GM23248 (cell line): Measurements from ENCODE around the gene FAM222B. TPM values are rescaled to one million over a fixed set of nuclear protein-coding genes. Genes with fewer than 3 reads are reported as not detected.

Source experiments
- DNase-seq: peaks from one replicate; pipeline ENCODE4 v3.0.0-alpha.2; 2015
- H2AFZ ChIP-seq: fragments of 200-600 bp; sonication (generic); 2 replicates; pipeline ENCODE4 v1.6.1; 2016; ENCODE audit warnings: antibody characterized with exemption
- H3F3A ChIP-seq: fragments of 200-600 bp; sonication (generic); 2 replicates; pipeline ENCODE4 v1.6.1; 2016; ENCODE audit warnings: mild to moderate bottlenecking, antibody characterized with exemption, mixed run types; ENCODE audit not compliant: insufficient read depth
- H3K27ac ChIP-seq: fragments of 200-600 bp; sonication (generic); 2 replicates; pipeline ENCODE4 v1.5.1; 2016; ENCODE audit warnings: mild to moderate bottlenecking
- H3K27me3 ChIP-seq: fragments of 200-600 bp; sonication (generic); replicated peaks from 2 replicates; pipeline ENCODE4 v1.6.1; 2016; ENCODE audit warnings: mild to moderate bottlenecking; ENCODE audit not compliant: insufficient read depth
- H3K36me3 ChIP-seq: fragments of 200-600 bp; sonication (generic); 2 replicates; pipeline ENCODE4 v1.6.1; 2016; ENCODE audit warnings: low read depth, mild to moderate bottlenecking
- H3K4me1 ChIP-seq: fragments of 200-600 bp; sonication (generic); 2 replicates; pipeline ENCODE4 v1.6.1; 2016; ENCODE audit warnings: mild to moderate bottlenecking; ENCODE audit not compliant: insufficient read depth
- H3K4me2 ChIP-seq: fragments of 200-600 bp; sonication (generic); one replicate; pipeline ENCODE4 v1.6.1; 2016; ENCODE audit warnings: mild to moderate bottlenecking; ENCODE audit not compliant: unreplicated experiment
- H3K4me3 ChIP-seq: fragments of 200-600 bp; sonication (generic); 2 replicates; pipeline ENCODE4 v1.5.1; 2016; ENCODE audit warnings: mild to moderate bottlenecking
- H3K79me2 ChIP-seq: fragments of 200-600 bp; sonication (generic); 2 replicates; pipeline ENCODE4 v1.6.1; 2016; ENCODE audit warnings: mild to moderate bottlenecking; ENCODE audit not compliant: insufficient read depth
- H3K9ac ChIP-seq: fragments of 200-600 bp; sonication (generic); 2 replicates; pipeline ENCODE4 v1.6.1; 2016; ENCODE audit warnings: mild to moderate bottlenecking
- H3K9me2 ChIP-seq: fragments of 200-600 bp; sonication (generic); 2 replicates; pipeline ENCODE4 v1.6.1; 2016; ENCODE audit warnings: mixed run types, mild to moderate bottlenecking, moderate library complexity; ENCODE audit not compliant: insufficient read depth
- H3K9me3 ChIP-seq: fragments of 200-600 bp; sonication (generic); one replicate; pipeline ENCODE4 v1.6.1; 2017; ENCODE audit warnings: low read depth
- H4K20me1 ChIP-seq: fragments of 200-600 bp; sonication (generic); 2 replicates; pipeline ENCODE4 v1.6.0; 2016; ENCODE audit not compliant: insufficient read depth
- EZH2 ChIP-seq: fragments of 200-600 bp; sonication (generic); IDR thresholded peaks from 2 replicates; pipeline ENCODE4 v1.6.1; 2018; ENCODE audit warnings: antibody characterized with exemption, mild to moderate bottlenecking; ENCODE audit not compliant: insufficient read depth, poor library complexity, severe bottlenecking
- EZH2phosphoT487 ChIP-seq: fragments of 200-600 bp; sonication (generic); IDR thresholded peaks from 2 replicates; pipeline ENCODE4 v1.6.1; 2018; ENCODE audit warnings: antibody characterized with exemption, moderate library complexity, mild to moderate bottlenecking, low read depth; ENCODE audit not compliant: insufficient read depth
- WGBS, 2 experiments: methylation state at CpG; one replicate each; pipeline ENCODE4 v1.1.6; 2015 to 2017; ENCODE audit warnings: low lambda C conversion rate in 2 of 2, low coverage in 1 of 2; ENCODE audit errors: missing lambda C conversion rate in 2 of 2; 5-methylcytosine and 5-hydroxymethylcytosine counted together
- in situ Hi-C: fragments of 300-500 bp; cut with MboI; formaldehyde crosslinking; loops from 2 replicates; pipeline ENCODE4 v1.15.0; 2020
- polyA plus RNA-seq: library from polyadenylated mRNA; unstranded; fragments of >200 nt; fragmentation: Nextera tagmentation; extraction: Ambion mirVana; gene quantifications from 2 replicates; pipeline ENCODE4 v1.2.1, GENCODE V29; 2016
- total RNA-seq: library from RNA; depleted of rRNA; stranded (reverse); fragments of >200 nt; shearing (Covaris generic); gene quantifications from 2 replicates; pipeline ENCODE4 v1.2.3, GENCODE V29; 2014

Gene FAM222B
- total and polyA plus RNA-seq, 2 experiments from 2014 or later = 7.6 to 11.1 TPM

DNA sequence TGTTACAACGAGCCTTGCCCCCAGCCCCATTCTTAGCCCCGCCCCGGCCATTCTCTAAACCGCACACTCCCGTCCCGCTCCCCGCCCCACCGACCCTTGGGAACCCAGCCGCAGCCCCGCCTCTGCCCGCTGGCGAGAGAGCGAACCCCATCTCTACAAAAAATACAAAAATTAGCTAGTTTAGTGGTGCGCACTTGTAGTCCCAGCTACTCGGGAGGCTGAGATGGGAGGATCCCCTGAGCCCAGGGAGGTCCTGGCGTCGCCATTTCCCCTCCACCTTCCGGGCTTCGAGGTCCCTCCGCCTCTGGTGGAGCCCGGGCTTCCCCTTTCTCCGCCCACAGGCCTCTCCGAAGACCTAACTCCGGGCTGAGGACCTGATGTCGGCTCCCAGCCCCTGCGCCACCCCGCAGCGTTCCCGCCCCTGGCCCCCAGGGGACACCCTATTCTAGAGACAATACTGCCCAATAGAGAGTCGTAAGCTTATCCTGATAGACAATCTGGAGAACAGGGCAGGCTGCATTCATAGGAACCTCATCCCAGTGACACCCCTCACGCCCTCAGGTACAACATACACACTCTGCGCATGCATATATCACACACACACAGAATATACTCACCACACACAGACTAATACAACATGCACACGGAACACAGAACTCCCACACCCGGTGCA, 130.4 kb downstream of the FAM222B start:
- H3K27ac ChIP-seq = peak overlapping the region; percentile 78
- peak overlapping the region; percentile 80 for H3K9ac ChIP-seq
- 0 out of 2 replicates have a peak, but pooled peaks cover 12% of the 10 kb centered on the region for H3K36me3 ChIP-seq

GRCh38 chr17:28711723-28712031, 130.9 kb downstream of the FAM222B start, which contains the start of gene PROCA1:
Gene PROCA1, minus strand, starts transcription at chr17:28711888. Its CDS starts 228 bp downstream, at chr17:28711660.
- peak within 1 kb of the TSS; percentile 80 for H3K9ac ChIP-seq
- in situ Hi-C loops = no loop called here
- no peak for DNase-seq
- TF ChIP-seq EZH2 (no peak), EZH2phosphoT487 (no peak)
- H3K9me2 ChIP-seq = no peaks in the 10 kb centered on the region
- H3K27me3 ChIP-seq = no peaks in the 10 kb centered on the region
- peak within 1 kb of the TSS; percentile 78 for H3K27ac ChIP-seq
- WGBS, 2 experiments = 1 to 4% methylated on average over 18 to 20 of the region's 20 CpGs
- peak within 1 kb of the TSS; percentile 70 for H3K4me2 ChIP-seq
- peaks cover 7% of the 10 kb centered on the region; the same call in 1 of the 2 replicates for H3K4me1 ChIP-seq
- no peaks in the 10 kb centered on the region for H3K9me3 ChIP-seq
- no peaks in the 10 kb centered on the region for H4K20me1 ChIP-seq
- peaks cover 21% of the 10 kb centered on the region for H3F3A ChIP-seq
- peaks cover 19% of the 10 kb centered on the region for H3K79me2 ChIP-seq
- peak within 1 kb of the TSS; percentile 69 for H3K4me3 ChIP-seq
- H3K36me3 ChIP-seq = 0 out of 2 replicates have a peak, but pooled peaks cover 12% of the 10 kb centered on the region
- peak within 1 kb of the TSS; percentile 74 for H2AFZ ChIP-seq

More for the DNA sequence above, 130.4 kb downstream of the FAM222B start:
- Histone ChIP-seq H3K4me2 (peak overlapping the region; percentile 29), H3K4me3 (peak overlapping the region; percentile 69), H3K79me2 (peaks cover 24% of the 10 kb centered on the region), H3F3A (peaks cover 21% of the 10 kb centered on the region), H3K9me3 (no peaks in the 10 kb centered on the region), H2AFZ (peak overlapping the region; percentile 74), H3K4me1 (peaks cover 7% of the 10 kb centered on the region; the same call in 1 of the 2 replicates), H3K27me3 (no peaks in the 10 kb centered on the region), H4K20me1 (no peaks in the 10 kb centered on the region), H3K9me2 (no peaks in the 10 kb centered on the region)
- DNase-seq = no peak
- in situ Hi-C loops = no loop called here
- WGBS, 2 experiments = 45 to 57% methylated on average over 24 to 34 of the region's 34 CpGs
- TF ChIP-seq EZH2 (no peak), EZH2phosphoT487 (no peak)

GRCh38 chr17:28710861-28711722, 131.5 kb downstream of the FAM222B start:
- Histone ChIP-seq H3K27ac (peak overlapping the region; percentile 78), H3F3A (peaks cover 21% of the 10 kb centered on the region), H3K27me3 (no peaks in the 10 kb centered on the region), H3K4me3 (peak overlapping the region; percentile 69), H3K9me2 (no peaks in the 10 kb centered on the region), H4K20me1 (no peaks in the 10 kb centered on the region), H3K4me1 (peaks cover 7% of the 10 kb centered on the region; the same call in 1 of the 2 replicates), H3K9ac (peak overlapping the region; percentile 80), H3K9me3 (no peaks in the 10 kb centered on the region), H3K4me2 (peak overlapping the region; percentile 70), H3K36me3 (0 out of 2 replicates have a peak, but pooled peaks cover 12% of the 10 kb centered on the region), H3K79me2 (peaks cover 13% of the 10 kb centered on the region), H2AFZ (peak overlapping the region; percentile 74)
- in situ Hi-C loops = no loop called here
- peak; percentile 94 for DNase-seq
- WGBS, 2 experiments = 1% methylated on average over 32 to 72 of the region's 74 CpGs
- no peak for TF ChIP-seq EZH2
- no peak for TF ChIP-seq EZH2phosphoT487

- Histone ChIP-seq H3K79me2 (no peaks in the 10 kb centered on the region), H3K4me3 (no peak overlapping the region), H3K36me3 (no peaks in the 10 kb centered on the region), H2AFZ (no peak overlapping the region), H3K4me2 (no peak overlapping the region), H4K20me1 (no peaks in the 10 kb centered on the region), H3K9me2 (no peaks in the 10 kb centered on the region), H3K27ac (no peak overlapping the region), H3K9me3 (no peaks in the 10 kb centered on the region), H3F3A (peaks cover 12% of the 10 kb centered on the region), H3K9ac (no peak overlapping the region), H3K4me1 (0 out of 2 replicates have a peak, but pooled peaks cover 7% of the 10 kb centered on the region), H3K27me3 (no peaks in the 10 kb centered on the region)
- DNase-seq = no peak
- no peak for TF ChIP-seq EZH2
- TF ChIP-seq EZH2phosphoT487 = no peak
- WGBS, 2 experiments = 82% methylated on average over 2 of the region's 2 CpGs
- in situ Hi-C loops = no loop called here
These were observed 135.3 kb downstream of the FAM222B start for GRCh38 chr17:28707339-28707720.
